HepG2 (cell line): ENCODE results near the gene GPM6B. TPM values are rescaled to one million over a fixed set of nuclear protein-coding genes. Genes with fewer than 3 reads are reported as not detected.

Source experiments
- ATF6 ChIP-seq: sonication (generic); formaldehyde crosslinking; conservative IDR thresholded peaks from 2 replicates; pipeline ENCODE4 v1.4.0; 2020; ENCODE audit warnings: missing genetic modification reagents
- DNMT1 ChIP-seq: sonication (generic); formaldehyde crosslinking; IDR thresholded peaks from 2 replicates; pipeline ENCODE4 v1.5.1; 2020; ENCODE audit warnings: mild to moderate bottlenecking, missing genetic modification reagents
- MEIS2 ChIP-seq: sonication (generic); formaldehyde crosslinking; IDR thresholded peaks from 2 replicates; pipeline ENCODE4 v1.9.0; 2021; ENCODE audit warnings: mild to moderate bottlenecking, missing genetic modification reagents
- MTERF4 ChIP-seq: sonication (generic); formaldehyde crosslinking; IDR thresholded peaks from 2 replicates; pipeline ENCODE4 v1.8.0; 2023; ENCODE audit warnings: mild to moderate bottlenecking, missing genetic modification reagents
- SNRNP70 ChIP-seq: fragments of 200-400 bp; formaldehyde crosslinking; IDR thresholded peaks from 2 replicates; pipeline ENCODE4 v1.6.1; 2017; ENCODE audit warnings: mild to moderate bottlenecking, low read depth, low read length, moderate library complexity
- ZNF276 ChIP-seq: sonication (generic); formaldehyde crosslinking; IDR thresholded peaks from 2 replicates; pipeline ENCODE4 v1.4.0; 2020; ENCODE audit warnings: mild to moderate bottlenecking, low read depth, missing genetic modification reagents
- ZNF407 ChIP-seq: sonication (generic); formaldehyde crosslinking; IDR thresholded peaks from one replicate; pipeline ENCODE4 v1.5.1; 2020; ENCODE audit warnings: mild to moderate bottlenecking, missing genetic modification reagents; ENCODE audit errors: not compliant biosample characterization
- polyA plus RNA-seq, 8 experiments: library from polyadenylated mRNA; depleted of rRNA in 3 of 8; stranded (reverse) in 7 of 8; unstranded in 1 of 8; fragments of >200 nt; fragmentation: Illumina TruSeq in 4 of 8; extraction: Trizol in 4 of 8; gene quantifications; 2 replicates each; pipeline versions ENCODE4 v1.2.1 to v1.2.3, GENCODE V29; 2011 to 2016; ENCODE audit warnings: low read depth in 4 of 8, missing spikeins in 1 of 8, mixed read lengths in 1 of 8; ENCODE audit not compliant: insufficient read depth in 1 of 8
- total RNA-seq, 5 experiments: library from RNA; depleted of rRNA; stranded (reverse); fragments of >200 nt; fragmentation: Illumina TruSeq; extraction: Trizol; gene quantifications; 2 replicates each; pipeline ENCODE4 v1.2.3, GENCODE V29; 2016; ENCODE audit warnings: low read depth in 1 of 5

Gene GPM6B
- total and polyA plus RNA-seq, 2 of the 13 experiments (the other 11 are each of a cell fraction or from before 2014, with no cell fraction given): not detected

GRCh38 chrX:13845721-13846378 is 29.0 kb upstream of the GPM6B start (continued):
- no peak for TF ChIP-seq ATF6 (CRISPR knock-in tag)
- no peak for TF ChIP-seq SNRNP70
- TF ChIP-seq MEIS2 (CRISPR knock-in tag): no peak
- TF ChIP-seq ZNF276: no peak
- TF ChIP-seq ZNF407 (CRISPR knock-in tag): no peak
- TF ChIP-seq DNMT1 (CRISPR knock-in tag): no peak
- no peak for TF ChIP-seq MTERF4 (CRISPR knock-in tag)
